Raji (cell line): ENCODE results near the gene RAB30.

Experiments
- POLR2A ChIP-seq: IDR thresholded peaks from 2 replicates; pipeline ENCODE4 v1.6.1; 2011; ENCODE audit warnings: low read depth, low read length, control low read depth; ENCODE audit not compliant: insufficient read depth

RAB30 gene

GRCh38 chr11:82994604-82995230, 77.0 kb downstream of the RAB30 start:
- TF ChIP-seq POLR2A, result no peak

GRCh38 chr11:82992223-82992622, 79.5 kb downstream of the RAB30 start:
- no peak for TF ChIP-seq POLR2A

GRCh38 chr11:82989628-82990404, 81.9 kb downstream of the RAB30 start:
- no peak for TF ChIP-seq POLR2A

- no peak for TF ChIP-seq POLR2A
These were observed 82.6 kb downstream of the RAB30 start for GRCh38 chr11:82988936-82989627.

GRCh38 chr11:82987997-82988396, 83.7 kb downstream of the RAB30 start:
- no peak for TF ChIP-seq POLR2A

- no peak for TF ChIP-seq POLR2A
These were observed 85.3 kb downstream of the RAB30 start for GRCh38 chr11:82986446-82986845.

GRCh38 chr11:82981852-82982251, 89.8 kb downstream of the RAB30 start:
- TF ChIP-seq POLR2A, result no peak

- TF ChIP-seq POLR2A, result no peak
These were observed 90.8 kb downstream of the RAB30 start for GRCh38 chr11:82980947-82981346.

GRCh38 chr11:82980292-82980691, 91.4 kb downstream of the RAB30 start:
- TF ChIP-seq POLR2A, result no peak

- no peak for TF ChIP-seq POLR2A
These were observed 91.9 kb downstream of the RAB30 start for GRCh38 chr11:82979824-82980223.

GRCh38 chr11:82978422-82979099, 93.1 kb downstream of the RAB30 start:
- no peak for TF ChIP-seq POLR2A

GRCh38 chr11:82976786-82977185, 94.9 kb downstream of the RAB30 start:
- no peak for TF ChIP-seq POLR2A

GRCh38 chr11:82975882-82976281, 95.8 kb downstream of the RAB30 start:
- TF ChIP-seq POLR2A, result no peak

GRCh38 chr11:82974851-82975250, 96.8 kb downstream of the RAB30 start:
- TF ChIP-seq POLR2A, result no peak

- no peak for TF ChIP-seq POLR2A
These were observed 97.6 kb downstream of the RAB30 start for GRCh38 chr11:82974135-82974534.
